HG02943 (cell line): ENCODE data around the gene OR2AT4.
"Not testable (repeated sequence)": the region's sequence is repeated elsewhere in the genome, so short reads cannot be mapped to it uniquely, and the experiment has no call there.

ENCODE experiments used
- ATAC-seq: cut with Tn5 transposase; IDR thresholded peaks from one replicate; pipeline ENCODE4 v1.9.1; 2021; ENCODE audit warnings: mild to moderate bottlenecking, low read depth, moderate library complexity; ENCODE audit not compliant: unreplicated experiment

Gene OR2AT4

DNA sequence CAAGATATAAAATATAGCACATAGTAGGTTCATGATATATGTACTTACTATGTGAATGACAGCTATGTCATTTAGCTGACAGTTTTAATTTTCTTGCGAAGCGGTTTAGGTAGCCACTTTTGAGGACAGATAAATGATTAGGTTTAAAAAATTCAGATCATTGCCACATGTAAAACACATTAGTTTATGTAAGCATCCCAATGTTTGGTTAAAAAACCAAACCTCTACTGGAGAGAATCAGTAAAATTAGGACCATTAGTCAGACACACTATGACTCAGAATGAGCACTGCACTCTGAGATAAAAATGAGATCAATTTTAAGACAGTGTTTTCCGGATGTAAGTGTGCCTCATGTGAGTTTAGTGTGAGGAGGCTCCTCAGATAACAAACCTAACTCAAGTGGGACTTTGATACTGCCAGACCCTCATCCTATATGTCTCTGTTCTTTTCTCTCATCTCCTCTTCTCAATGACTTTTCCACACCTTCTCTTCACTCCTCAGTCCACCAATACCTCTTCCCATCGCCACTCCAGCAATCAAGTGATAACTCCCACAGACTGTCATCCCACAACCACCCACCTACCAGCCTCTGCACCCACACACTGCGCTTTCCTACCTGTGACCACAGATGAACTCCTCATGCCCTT, 6.8 kb upstream of the OR2AT4 start:
- no peak for ATAC-seq

DNA sequence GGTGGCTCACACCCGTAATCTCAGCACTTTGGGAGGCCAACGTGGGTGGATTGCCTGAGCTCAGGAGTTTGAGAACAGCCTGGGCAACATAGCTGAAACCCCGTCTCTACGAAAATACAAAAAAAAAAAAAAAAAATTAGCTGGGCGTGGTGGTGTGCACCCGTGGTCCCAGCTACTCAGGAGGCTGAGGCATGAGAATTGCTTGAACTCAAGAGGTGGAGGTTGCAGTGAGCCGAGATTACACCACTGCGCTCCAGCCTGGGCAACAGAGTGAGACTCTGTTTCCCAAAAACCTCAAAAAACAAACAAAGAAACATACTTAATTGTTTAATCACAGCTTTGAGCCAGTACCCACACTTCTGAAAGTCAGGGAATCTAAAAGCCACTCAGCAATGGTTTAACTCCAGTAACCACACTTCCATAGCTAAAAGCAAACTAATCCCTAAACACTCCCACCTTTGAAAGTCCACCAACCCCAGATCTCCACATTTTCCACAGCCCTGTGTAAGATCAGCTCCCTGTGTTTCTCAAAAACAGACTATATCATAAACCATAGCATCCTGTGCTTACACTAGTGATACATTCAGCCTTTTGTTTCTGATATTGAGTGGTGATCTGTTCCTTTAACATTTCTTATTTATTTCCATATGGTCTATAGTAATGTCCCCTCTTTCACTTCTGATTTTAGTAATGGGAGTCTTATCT, 4.9 kb upstream of the OR2AT4 start:
- ATAC-seq = no peak

DNA sequence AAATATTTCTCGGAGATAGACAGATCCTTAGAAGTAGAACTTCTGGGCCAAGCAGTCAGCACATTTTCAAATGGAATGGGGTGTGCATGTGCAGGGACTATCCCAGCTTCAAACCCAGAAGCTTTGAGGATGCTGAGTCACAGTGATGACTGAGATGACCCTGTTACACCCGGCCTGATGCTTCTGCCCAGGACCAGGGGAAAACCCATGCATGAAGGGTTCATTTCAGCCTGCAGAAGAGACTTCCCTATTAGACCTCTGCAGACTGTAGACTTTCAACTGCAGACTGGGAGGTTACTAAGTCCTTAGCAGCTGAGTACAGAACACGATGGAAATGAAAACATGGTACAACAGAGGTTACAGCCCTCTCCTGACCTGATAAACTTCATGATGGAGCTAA, 3.6 kb upstream of the OR2AT4 start:
- ATAC-seq = no peak

DNA sequence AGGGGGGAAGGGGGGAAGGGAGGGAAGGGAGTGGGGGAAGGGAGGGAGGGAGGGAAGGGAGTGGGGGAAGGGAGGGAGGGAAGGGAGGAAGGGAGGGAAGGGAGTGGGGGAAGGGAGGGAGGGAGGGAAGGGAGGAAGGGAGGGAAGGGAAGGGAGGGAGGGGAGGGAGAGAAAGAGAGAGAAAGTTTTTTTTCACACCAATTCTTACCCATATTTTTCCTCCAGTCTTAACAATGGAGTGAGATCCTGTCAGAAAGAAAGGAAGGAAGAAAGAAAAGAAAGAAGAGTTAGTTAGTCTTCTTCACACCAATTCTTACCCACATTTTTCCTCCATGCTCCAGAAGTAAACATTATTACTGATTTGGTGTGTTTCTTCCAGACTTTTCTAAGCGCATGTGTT, 3.0 kb upstream of the OR2AT4 start:
- no peak for ATAC-seq

DNA sequence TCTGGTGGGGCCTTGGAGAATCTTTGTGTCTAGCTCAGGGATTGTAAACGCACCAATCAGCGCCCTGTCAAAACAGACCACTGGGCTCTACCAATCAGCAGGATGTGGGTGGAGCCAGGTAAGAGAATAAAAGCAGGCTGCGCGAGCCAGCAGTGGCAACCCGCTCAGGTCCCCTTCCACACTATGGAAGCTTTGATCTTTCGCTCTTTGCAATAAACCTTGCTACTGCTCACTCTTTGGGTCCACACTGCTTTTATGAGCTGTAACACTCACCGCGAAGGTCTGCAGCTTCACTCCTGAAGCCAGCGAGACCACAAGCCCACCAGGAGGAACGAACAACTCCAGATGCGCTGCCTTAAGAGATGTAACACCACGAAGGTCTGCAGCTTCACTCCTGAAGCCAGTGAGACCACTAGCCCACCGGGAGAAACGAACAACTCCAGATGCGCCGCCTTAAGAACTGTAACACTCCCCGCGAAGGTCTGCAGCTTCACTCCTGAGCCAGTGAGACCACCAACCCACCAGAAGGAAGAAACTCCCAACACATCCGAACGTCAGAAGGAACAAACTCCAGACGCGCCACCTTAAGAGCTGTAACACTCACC, 2.3 kb upstream of the OR2AT4 start:
- not testable (repeated sequence) for ATAC-seq

DNA sequence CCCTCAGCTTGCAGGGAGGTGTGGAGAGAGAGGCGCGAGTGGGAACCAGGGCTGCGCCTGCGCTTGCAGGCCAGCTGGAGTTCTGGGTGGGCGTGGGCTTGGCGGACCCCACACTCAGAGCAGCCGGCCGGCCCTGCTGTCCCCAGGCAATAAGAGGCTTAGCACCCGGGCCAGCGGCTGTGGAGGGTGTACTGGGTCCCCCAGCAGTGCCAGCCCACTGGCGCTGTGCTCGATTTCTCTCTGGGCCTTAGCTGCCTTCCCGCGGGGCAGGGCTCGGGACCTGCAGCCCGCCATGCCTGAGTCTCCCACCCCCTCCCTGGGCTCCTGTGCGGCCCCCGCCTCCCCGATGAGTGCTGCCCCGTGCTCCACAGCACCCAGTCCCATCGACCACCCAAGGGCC, 1.5 kb upstream of the OR2AT4 start:
- not testable (repeated sequence) for ATAC-seq

DNA sequence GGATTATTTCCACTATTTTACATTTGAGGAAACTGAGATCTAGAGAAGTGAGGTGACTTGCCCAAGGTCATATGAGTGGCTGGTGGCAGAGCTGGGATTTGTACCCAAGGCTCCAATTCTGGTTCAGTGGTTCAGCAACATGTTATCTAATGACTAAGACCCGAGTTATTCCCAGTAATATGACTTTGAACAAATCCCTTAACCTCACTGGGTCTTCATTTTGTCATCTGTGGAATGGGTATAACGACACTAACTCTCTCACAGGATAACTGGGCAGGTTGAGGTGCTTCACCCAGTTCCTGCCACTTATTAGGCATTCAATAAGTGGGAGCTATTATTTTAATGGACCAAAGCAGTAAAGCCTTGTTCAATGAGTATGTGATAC, 489 bp upstream of the OR2AT4 start:
- no peak for ATAC-seq

DNA sequence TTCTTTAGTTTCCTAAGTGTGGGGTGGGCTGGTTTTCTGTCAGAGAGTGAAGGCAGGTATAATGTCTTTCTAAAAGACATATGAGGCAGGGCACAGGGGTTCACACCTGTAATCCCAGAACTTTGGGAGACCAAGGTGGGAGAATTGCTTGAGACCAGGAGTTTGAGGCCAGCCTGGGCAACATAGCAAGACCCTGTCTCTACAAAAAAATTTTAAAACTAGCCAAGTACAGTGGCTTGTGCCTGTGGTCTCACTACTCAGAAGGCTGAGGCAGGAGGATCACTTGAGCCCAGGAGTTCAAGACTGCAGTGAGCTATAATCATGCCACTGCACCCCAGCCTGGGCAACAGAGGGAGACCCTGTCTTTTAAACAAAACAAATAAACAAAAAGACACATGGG, 2.3 kb downstream of the OR2AT4 start:
- not testable (repeated sequence) for ATAC-seq

DNA sequence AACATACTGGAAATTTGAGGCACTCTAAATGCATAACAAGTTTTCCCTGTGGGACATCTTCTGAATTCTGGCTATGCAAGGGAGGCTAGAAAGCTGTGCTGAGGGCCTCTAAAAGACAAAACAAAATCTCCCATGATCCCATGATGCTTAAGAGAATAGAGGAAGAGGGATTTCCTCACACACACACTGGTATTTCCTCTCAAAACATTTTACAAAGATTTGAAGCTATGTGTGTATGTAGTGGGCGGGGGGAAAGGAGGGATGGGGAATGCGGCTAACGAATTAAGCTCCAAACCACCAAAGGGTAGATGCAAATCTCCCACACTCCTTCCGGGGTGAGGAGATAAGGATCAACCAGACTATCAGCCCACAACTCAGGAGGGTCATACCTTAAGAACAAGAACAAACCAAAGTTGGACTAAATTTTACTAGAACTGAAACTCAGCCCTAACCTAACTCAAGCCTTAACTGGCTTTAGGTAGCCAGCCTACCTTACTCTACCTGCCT, 6.0 kb downstream of the OR2AT4 start:
- no peak for ATAC-seq

DNA sequence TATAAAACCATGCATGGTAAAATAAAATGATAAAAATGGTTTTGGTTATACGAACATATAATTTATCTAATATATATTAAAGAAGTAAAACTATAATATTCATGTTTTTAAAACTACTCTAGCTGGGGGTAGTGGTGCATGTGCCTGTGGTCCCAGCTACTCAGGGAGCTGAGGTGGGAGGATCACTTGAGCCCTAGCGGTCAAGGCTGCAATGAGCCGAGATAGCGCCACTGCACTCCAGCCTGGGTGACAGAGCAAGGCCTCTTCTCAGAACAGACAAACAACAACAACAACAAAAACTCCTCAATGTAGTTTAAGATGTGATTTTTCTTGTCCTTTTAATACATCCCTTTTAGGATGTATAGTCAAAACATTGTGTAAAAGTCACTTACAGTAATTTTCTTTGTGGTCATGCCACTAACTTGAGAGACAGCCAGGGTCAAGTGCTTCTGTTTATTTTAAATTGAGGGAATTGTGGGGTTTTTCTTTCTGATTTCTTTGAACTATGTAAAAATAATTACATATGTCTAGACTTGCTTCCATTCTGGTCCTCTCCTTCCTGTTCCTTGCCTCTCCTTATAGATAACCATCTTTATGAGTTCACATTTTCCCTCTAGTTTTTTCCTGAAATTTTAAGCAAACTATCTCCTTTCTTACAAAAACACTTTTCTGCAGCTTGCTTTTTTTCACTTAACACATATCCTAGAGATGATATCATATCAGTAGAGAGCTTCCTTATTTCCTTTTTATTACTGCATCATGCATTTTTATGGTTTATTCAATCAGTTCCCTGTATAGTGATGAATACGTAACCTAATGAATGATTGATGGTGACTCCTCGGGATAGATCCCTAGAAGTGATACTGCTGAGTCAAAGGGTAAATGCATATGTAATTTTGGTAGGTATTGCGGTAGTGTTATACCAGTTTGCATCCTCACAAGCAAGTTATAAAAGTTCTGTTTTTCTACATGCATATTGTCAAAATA, 9.1 kb downstream of the OR2AT4 start:
- no peak for ATAC-seq

DNA sequence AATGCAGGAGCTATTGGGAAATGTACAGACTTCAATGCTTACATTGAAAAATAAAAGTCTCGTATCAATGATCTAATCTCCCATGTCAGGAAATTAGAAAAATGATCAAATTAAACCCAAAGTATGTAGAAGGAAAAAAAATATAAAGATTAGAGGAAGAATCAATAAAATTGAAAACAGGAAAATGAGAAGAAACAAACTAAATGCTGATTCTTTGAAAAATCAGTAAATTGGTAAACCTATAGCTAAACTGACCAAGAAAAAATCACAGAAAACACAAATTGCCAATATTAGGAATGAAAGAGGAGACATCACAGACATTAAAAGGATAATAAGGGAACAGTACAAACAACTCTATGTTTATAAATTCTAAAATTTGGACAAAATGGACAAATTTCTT, 11.8 kb downstream of the OR2AT4 start:
- no peak for ATAC-seq

DNA sequence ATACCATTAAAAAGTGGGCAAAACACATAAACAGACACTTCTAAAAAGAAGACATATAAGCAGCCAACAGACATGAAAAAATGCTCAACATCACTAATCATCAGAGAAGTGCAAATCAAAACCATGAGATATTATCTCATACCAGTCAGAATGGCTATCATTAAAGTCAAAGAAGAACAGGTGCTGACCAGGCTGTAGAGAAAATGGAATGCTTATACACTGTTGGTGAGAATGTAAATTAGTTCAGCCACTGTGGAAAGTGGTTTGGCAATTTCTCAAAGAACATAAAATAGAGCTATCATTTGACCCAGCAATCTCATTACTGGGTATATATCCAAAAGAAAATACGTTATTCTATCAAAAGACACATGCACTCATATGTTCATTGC, 13.5 kb downstream of the OR2AT4 start:
- no peak for ATAC-seq

DNA sequence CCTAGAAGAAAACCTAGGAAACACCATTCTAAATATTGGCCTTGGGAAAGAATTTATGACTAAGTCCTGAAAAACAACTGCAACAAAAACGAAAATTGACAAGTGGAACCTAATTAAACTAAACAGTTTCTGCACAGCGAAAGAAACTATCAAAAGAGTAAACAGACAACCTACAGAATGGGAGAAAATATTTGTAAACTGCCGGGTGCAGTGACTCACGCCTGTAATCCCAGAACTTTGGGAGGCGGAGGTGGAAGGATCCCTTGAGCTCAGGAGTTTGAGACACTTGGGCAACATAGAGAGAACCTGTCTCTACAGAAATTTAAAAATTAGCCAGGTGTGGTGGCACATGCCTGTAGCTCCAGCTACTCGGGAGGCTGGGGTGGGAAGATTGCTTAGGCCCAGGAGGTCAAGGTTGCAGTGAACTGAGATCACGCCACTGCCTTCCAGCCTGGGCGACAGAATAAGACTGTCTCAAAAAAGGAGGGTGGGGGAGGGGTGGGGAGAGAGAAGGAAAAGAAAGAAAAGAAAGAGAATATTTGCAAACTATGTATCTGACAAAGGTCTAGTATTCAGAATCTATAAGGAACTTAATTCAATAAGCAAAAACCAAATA, 14.0 kb downstream of the OR2AT4 start:
- no peak for ATAC-seq

DNA sequence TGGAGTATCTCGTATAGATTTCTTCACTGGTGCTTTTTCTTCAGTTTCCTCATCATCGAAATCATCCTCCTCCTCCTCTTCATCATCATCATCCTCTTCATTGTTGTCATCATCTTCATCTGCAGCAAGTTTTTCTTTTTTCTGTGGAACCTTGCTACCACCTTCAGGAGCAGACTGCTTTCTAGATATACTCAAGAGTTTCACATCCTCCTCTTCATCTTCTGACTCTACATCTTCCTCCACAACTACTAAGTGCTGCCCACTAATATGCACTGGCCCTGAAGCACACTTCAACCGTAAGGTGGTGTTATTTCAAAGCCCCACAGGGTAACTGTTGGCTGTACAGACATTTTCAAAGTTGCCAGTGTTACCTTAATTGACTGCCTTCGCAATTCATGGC, 17.1 kb downstream of the OR2AT4 start:
- no peak for ATAC-seq

DNA sequence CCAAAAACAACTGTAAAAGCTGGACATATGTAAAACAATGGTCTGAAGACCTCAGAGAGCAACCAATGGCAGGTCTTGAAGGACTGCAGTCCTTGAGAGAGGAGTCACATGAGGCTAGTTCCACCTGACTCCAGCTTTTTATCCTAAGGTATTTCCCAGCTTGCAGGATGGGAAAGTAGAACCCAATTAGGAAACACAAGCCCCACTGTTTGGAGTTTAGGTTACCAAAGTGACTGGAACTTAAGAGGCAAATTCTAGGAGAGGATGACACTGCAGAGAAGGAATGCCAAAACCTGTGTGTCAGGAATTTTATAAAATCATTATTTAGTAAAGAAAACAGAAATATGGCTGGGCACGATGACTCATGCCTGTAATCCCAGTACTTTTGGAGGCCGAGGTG, 18.4 kb downstream of the OR2AT4 start:
- ATAC-seq = no peak

DNA sequence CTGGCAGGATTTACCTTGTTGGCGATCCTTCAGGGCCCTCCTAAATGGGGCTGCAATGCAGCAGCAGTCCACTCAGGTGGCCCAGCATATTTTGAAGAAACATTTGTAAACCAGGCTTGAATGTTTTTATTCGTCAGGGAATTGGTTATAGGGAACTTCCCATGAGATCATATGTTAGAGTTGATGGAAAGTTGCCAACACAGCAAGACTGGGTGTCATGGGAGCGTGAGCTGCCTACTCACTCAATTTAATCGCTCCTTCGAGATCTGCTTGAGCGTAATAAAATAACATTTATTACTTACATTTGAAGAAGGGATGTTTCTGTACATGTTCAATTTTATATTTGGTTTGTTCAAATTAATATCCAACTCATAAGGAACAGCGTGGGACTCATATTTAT, 19.4 kb downstream of the OR2AT4 start:
- no peak for ATAC-seq

DNA sequence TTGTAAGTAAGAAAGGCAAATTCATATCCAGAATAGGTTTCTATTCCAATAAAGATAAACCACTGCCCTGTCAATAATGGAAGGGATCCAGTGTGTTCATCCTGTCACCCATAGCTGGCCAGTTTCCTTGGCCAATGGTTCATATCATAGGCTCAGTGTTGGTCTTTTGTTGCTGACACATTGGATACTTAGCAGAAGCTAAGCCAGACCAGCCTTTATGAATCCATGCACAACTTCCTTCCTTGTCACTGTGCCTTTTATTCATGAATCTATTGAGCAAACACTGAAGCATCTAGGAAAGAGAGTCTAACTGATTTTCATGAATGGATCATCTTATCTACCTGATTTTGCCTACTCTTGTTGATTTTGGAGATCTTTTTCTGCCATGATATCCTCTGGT, 20.0 kb downstream of the OR2AT4 start:
- no peak for ATAC-seq

DNA sequence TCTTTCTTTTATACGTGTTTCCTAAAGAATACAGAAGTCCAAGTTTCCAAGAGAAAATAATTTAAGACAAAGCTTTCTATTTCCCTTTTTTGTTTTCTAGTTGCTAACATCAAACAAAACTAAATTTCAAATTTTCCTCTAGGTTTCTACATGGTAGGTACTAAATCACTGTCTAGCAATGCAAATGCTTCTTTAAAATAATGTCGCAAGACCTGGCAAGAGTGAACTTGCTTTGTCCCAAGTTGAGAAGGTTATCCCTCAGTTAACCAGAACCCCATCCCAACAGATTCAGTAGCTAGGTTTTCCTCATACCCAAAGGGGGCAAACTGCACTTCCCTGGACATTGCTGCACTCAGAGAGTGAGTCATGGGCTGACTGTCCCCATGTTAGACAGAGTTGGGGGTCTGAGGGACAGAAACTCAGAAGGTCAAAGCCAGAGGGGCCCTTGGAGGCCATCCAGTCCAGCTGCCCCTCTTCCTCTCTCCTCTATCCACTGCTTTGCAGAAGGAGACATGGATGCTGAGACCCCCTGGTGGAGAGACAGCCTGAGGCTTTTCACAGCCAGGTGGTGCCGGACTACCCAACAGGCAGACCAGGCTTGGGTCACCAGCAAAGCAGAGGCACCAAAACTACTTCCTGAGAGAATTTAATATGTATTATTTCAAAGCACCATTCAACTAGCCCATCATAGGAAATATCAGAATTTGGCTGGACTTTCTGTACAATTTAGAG, 23.1 kb downstream of the OR2AT4 start:
- ATAC-seq = no peak

DNA sequence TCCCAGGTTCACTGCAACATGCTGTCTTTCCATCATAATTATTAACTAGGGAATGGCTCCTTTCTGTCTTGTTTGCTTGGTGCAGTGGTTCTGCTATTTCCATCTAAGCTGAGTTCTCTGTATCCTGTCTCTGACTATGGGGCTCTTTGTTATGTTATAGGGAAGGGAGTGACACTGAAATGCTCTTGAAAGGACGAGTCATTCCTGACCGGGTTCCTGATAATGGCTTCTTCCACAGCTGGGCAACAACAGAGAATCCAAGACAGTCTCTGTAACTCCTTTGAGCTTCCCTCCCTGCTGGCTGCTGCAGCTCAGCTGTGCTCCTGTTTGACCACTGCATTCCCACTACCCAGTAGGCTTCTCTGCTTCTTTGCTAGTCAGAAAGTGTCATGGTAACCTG, 24.1 kb downstream of the OR2AT4 start:
- ATAC-seq = no peak

DNA sequence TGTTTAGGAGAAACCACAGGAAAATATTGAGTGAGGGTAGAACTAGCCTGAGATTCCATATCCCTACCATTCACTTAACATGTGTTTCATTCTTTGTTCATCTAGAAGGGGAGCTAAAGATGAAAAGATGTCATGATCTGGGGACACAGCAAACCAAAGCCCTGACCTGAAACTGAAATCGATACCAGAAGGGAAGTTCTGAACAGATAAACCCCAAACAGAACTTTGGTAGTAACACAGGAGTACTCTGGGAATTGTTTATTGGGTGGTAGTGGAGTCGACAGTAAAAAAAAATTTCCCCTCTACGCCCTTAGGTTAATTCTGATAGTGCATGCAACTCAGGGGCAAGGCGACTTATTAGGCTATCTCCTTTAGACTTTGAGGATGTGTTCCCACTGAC, 27.2 kb downstream of the OR2AT4 start:
- no peak for ATAC-seq
